HG03469 (cell line): Measurements from ENCODE around the gene PIP5K1C.
"Not testable (repeated sequence)": the region's sequence is repeated elsewhere in the genome, so short reads cannot be mapped to it uniquely, and the experiment has no call there.

Experiments
- ATAC-seq: cut with Tn5 transposase; IDR thresholded peaks from one replicate; pipeline ENCODE4 v1.9.1; 2021; ENCODE audit warnings: mild to moderate bottlenecking, moderate library complexity, moderate number of reproducible peaks; ENCODE audit not compliant: unreplicated experiment

Gene PIP5K1C

GRCh38 chr19:3632739-3633558 lies 67.3 kb downstream of the PIP5K1C start:
- no peak for ATAC-seq

DNA sequence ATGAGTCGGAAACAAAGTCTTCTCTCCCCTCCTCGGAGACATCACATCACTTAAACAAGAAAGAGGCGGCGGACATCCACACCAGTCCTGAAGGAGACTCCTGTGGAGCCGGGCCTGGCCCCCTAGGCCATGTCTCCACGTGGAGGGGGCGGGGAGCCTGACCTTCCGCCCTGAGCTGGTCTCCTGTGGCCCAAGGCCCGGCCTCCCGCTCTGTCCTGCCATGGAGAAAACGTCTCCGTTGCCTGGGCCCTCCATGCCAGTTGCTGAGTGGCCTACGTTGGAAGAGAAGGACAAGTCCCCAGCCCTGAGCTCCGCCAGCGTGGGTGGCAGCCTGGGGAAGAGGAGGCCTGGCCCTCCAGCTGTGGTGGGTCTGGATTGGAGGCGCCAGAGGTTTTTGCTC lies 68.2 kb downstream of the PIP5K1C start:
- ATAC-seq = no peak

- no peak for ATAC-seq
Measured at GRCh38 chr19:3631053-3631861, 69.0 kb downstream of the PIP5K1C start.

- ATAC-seq = not testable (repeated sequence)
Measured at GRCh38 chr19:3628766-3629165, 71.5 kb downstream of the PIP5K1C start.

- ATAC-seq = no peak
Measured at GRCh38 chr19:3627351-3627723, 72.9 kb downstream of the PIP5K1C start.

DNA sequence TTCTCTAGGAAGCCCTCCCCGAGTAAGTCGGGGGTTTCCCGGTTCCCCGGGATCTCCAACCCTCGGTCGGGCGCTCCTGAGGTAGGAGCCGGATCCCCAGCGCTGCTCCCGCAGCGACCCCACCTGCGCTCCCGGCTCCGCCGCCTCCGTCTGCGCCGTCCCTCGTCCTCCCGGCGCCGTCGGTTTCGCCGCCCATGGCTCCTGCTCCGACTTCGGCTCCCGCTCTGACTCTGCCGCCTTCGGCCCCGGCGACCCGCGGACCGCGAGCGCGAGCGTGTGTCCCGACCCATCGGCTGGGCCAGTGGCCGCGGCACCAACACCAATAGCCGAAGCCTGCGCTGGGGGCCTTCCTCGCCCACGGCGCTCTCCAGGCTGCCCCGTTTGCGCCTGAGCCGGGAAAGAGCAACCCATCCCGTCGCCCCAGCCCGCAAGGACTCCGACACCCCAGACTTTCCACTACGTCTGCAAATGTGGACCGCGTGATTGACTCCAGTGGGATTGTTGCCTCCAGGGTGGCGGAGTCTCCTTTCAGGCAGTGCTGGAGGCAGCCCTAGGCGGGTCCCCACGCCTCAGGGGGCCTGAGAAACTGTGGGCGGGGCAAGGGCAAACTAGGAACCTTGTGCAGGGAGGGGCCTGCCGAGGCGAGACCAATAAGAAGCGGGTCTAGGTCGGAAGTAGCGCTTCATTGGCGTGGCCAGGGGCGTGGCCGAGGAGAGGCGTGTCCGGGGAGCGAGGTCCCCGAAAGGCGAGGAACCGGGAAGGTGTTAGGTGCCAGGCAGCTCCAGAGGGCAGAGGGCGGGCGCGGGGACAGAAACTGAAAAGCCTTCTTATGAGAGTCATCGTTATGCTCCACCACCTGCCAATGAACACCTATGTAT lies 73.6 kb downstream of the PIP5K1C start, which contains the start of gene CACTIN:
Gene CACTIN (minus strand): TSS at position 318 of the 878 bp plus-strand sequence. CDS start 28 bp downstream, at position 290.
- ATAC-seq = no peak

DNA sequence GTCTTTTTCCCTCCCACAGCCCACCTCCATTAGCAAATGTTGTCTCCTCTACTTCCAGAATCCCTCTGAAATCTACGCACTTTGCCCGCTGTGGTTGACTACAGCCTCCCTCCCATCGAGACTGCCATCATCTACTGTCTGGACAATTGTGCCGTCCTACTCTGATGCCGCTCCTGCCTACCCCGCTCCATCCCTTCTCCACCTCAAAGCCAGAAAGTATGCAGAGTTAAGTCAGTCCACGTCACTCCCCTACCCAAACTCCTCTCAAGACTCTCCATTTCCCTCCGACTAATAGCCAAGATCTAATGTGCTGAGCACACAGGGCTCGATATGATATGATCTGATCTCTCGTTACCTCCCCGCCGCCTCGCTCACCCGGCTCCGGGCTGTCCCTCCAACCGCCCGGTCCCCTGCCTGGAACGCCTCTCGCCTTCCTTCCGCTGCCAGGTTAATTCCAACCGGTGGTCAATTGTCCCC lies 74.2 kb downstream of the PIP5K1C start:
- ATAC-seq = no peak

GRCh38 chr19:3623716-3624115 lies 76.6 kb downstream of the PIP5K1C start:
- ATAC-seq = no peak

DNA sequence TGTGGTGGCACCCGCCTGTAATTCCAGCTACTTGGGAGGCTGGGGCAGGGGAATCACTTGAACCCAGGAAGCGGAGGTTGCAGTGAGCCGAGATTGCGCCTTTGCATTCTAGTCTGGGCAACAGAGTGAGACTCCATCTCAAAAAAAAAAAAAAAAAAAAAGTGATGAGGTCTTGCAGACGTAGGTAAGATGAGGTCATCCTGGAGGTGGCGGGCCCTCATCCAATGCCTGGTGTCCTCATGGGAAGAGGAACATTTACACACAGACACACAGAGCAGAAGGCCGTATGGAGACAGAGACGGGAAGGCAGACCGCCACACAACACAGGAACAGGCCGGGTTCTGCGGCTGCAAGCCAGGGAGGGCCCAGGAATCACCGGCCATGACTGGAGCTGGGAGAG lies 78.0 kb downstream of the PIP5K1C start:
- ATAC-seq = no peak

GRCh38 chr19:3621689-3622088 lies 78.6 kb downstream of the PIP5K1C start:
- no peak for ATAC-seq

- ATAC-seq = no peak
Measured at GRCh38 chr19:3620817-3621547, 79.3 kb downstream of the PIP5K1C start.

DNA sequence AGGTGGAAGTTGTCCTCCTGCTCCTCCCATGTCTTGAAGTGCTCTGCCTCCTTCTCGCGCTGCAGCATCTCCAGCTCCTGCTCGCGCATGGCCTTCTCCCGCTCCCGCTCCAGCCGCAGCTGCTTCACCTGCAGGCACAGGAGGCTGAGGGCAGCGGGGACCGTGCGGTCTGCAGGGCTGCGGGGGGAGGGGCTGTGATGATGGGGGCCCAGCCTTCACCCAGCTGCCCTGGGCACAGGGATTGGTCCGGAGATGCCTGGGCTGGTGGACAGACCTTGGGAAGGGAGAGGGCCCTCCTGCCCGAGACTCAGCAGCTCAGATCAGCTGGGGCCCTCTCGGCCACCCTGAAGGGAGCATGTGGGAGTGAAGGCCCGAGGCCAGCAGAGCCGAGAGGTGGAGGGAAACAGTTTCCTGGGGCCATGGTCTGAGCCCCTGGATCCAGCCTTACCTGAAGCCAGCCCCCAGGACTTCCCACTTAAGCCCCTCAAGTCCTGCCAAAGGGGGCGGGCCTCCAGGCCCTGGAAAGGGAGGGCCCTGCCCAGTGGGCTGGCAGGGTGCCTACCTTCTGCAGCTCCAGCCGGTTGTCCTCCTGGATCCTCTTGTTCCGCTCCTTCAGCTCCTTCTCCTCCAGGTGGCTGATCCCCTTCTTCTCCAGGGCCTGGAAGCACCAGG lies 80.0 kb downstream of the PIP5K1C start:
- ATAC-seq = no peak

GRCh38 chr19:3619631-3620012 lies 80.6 kb downstream of the PIP5K1C start:
- ATAC-seq = no peak

GRCh38 chr19:3618811-3619630 lies 81.2 kb downstream of the PIP5K1C start:
- ATAC-seq = no peak

DNA sequence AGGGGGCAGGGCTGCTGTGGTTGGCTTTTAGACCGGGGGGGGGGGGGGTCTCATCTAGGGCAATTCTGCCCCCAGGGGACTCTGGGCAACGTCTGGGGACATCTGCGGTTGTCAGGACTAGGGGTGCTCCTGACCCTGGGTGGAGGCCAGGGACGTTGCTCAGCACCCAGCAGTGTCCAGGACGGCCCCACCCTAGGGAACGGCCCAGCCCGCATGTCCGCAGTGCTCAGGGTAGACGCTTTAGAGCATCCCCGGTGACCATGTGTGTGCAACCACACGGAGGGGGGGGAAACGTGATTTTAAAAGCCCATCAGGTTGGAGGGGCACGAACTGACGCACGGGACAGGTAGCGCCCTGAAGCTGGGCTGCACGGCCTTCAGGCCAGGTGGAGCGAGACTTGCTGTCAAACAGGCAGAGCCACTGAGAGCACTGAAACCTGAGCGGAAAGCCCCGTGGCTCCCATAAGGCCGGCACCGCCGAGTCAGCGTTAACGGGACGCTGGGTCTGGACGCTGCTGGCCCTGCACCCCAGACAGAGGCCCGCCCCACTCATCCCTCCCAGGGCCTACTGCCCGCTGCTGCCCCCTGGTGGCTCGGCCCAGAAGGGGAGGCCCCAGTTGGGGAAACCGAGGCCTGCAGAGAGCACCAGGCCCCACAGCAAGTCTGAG lies 82.0 kb downstream of the PIP5K1C start:
- ATAC-seq = no peak

DNA sequence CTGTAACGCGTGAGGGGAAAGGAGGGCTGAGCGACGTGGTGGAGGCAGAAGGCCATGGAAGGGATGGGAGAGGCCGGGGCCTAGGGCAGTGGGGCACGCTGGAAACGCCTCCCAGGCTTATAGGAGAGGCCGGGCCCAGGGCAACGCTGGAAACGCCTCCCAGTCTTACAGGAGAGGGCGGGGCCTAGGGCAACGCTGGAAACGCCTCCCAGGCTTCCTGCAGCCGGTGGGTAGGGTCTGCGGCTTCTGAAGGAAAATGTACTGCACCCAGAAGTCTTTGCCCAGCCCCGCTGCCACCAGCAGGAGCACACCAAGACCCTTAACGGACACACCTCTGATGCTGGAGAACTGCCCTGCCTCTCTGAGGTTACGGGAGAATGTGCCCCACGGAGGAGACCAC lies 82.8 kb downstream of the PIP5K1C start:
- ATAC-seq = no peak

DNA sequence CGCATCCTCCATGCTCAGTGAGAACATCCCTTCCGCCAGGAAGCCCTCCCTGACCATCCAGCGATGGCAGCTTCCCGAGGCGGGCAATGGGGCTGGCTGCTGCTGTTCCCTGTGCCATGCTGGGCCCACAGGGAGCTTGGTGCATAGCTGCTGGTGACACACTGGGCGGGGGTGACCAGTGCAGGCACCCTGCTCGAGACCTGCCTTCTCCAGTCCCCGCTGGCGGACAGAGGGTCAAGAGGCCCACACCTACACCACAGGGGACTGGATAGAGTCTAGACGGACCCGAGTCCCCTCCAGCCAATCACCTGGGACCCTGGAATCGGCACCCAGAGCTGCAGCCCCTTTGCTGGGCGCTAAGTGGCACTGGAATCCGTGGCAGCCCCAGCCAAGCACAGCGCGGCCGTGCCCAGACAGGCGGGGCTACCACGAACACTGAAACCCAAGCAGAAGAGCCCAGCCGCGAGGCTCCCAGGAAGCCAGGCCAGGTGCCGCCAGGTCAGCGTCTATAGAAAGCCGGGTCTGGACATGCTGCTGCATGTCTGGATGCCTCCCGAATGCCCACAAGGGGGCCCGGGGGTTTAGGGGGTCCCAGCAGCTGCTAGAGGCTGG lies 84.6 kb downstream of the PIP5K1C start:
- ATAC-seq = no peak
